ENCODE data around the gene NGRN.

The NGRN gene

DNA sequence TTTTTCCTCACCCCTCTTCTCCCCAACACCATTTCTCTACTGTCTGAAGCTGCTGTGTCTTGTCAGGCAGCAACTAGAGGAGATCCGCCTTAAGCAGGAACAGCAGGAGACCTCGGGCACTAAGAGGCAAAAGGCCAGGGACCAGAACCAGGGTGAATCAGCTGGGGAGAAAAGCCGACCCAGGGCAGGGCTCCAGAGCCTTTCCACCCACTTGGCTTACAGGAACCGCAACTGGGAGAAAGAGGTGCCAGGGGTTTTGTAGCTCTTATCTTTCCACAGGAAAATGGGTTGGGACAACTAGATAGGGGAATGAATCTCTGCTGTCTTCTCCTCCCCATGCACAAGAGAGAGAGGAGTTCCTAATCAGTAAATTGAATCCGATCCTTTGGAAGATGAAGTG, 3.0 kb upstream of the NGRN start:
- no peak overlapping the region for H3K27ac ChIP-seq
- TF ChIP-seq, protein P1, sequence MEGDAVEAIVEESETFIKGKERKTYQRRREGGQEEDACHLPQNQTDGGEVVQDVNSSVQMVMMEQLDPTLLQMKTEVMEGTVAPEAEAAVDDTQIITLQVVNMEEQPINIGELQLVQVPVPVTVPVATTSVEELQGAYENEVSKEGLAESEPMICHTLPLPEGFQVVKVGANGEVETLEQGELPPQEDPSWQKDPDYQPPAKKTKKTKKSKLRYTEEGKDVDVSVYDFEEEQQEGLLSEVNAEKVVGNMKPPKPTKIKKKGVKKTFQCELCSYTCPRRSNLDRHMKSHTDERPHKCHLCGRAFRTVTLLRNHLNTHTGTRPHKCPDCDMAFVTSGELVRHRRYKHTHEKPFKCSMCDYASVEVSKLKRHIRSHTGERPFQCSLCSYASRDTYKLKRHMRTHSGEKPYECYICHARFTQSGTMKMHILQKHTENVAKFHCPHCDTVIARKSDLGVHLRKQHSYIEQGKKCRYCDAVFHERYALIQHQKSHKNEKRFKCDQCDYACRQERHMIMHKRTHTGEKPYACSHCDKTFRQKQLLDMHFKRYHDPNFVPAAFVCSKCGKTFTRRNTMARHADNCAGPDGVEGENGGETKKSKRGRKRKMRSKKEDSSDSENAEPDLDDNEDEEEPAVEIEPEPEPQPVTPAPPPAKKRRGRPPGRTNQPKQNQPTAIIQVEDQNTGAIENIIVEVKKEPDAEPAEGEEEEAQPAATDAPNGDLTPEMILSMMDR (conservative IDR thresholded peaks at IDR 0.05; ENCODE audit: low read depth, low read length), result no peak
- peaks cover 16% of the 10 kb centered on the region for H3K79me2 ChIP-seq (ENCODE audit: insufficient read depth, low read depth)
- no peak overlapping the region for H3K4me2 ChIP-seq
- H4K20me1 ChIP-seq (ENCODE audit: insufficient read depth), result 0 out of 2 replicates have a peak, but pooled peaks cover 4% of the 10 kb centered on the region
- H3K36me3 ChIP-seq (ENCODE audit: insufficient read depth), result no peaks in the 10 kb centered on the region; the same call in 1 of the 2 replicates
- no peak overlapping the region for H3K9ac ChIP-seq
- H3K4me3 ChIP-seq (IDR thresholded peaks at IDR 0.05; ENCODE audit: insufficient read depth, low read depth, low read length), result no peak overlapping the region
- no peak overlapping the region for H2AFZ ChIP-seq (ENCODE audit: low read depth)
- H3K27me3 ChIP-seq (ENCODE audit: insufficient read depth, low read depth), result no peaks in the 10 kb centered on the region
- H3K4me1 ChIP-seq (ENCODE audit: low read depth, poor library complexity, severe bottlenecking), result peaks cover 51% of the 10 kb centered on the region

DNA sequence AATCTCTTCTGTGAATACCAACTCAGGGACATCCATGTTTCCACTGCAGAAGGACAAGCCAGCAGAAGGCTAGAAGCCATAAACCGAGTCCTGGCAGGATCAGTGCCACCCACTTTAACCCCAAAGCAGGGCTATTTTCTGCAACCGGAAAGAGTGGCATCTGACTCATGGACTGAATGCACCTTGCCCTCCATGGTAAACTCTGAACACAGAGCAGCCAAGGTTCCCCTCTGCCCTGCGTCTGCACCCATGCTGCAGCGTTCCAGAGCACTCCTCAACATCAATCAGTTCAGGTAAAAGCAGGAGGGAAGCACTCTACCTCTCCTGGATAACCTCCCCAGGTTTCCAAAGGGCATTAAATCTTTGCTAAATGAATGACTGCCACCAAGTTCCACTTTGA, 801 bp upstream of the NGRN start:
- Histone ChIP-seq H4K20me1 (ENCODE audit: insufficient read depth) (0 out of 2 replicates have a peak, but pooled peaks cover 15% of the 10 kb centered on the region), H3K4me3 (IDR thresholded peaks at IDR 0.05; ENCODE audit: insufficient read depth, low read depth, low read length) (no peak overlapping the region), H3K36me3 (ENCODE audit: insufficient read depth) (no peaks in the 10 kb centered on the region; the same call in 1 of the 2 replicates), H3K27ac (peak overlapping the region; percentile 69), H2AFZ (ENCODE audit: low read depth) (peak overlapping the region; percentile 86), H3K79me2 (ENCODE audit: insufficient read depth, low read depth) (peaks cover 32% of the 10 kb centered on the region), H3K27me3 (ENCODE audit: insufficient read depth, low read depth) (no peaks in the 10 kb centered on the region), H3K9ac (peak overlapping the region; percentile 86), H3K4me1 (ENCODE audit: low read depth, poor library complexity, severe bottlenecking) (peaks cover 43% of the 10 kb centered on the region), H3K4me2 (peak overlapping the region; percentile 93)
- TF ChIP-seq, protein P1 (conservative IDR thresholded peaks at IDR 0.05; ENCODE audit: low read depth, low read length), result no peak

DNA sequence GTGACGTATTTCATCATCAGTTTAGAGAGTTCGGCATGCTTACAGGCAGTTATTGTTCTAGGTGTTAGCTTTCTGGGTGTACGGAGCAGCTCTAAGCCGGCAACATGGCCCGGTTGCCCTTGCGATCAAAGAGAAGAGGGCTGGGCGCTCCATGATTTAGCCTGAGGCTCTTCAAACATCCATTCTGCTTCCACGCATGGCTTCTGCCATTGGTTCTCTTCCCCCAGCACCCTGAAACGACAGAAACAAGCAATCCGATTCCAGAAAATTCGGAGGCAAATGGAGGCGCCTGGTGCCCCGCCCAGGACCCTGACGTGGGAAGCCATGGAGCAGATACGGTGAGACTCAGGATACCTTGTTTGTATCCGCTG, 574 bp downstream of the NGRN start:
- Histone ChIP-seq H3K36me3 (ENCODE audit: insufficient read depth) (no peaks in the 10 kb centered on the region; the same call in 1 of the 2 replicates), H3K4me2 (peak overlapping the region; percentile 93), H3K27ac (peak overlapping the region; percentile 69), H3K9ac (peak overlapping the region; percentile 86), H3K4me1 (ENCODE audit: low read depth, poor library complexity, severe bottlenecking) (peaks cover 36% of the 10 kb centered on the region), H3K79me2 (ENCODE audit: insufficient read depth, low read depth) (peaks cover 46% of the 10 kb centered on the region), H3K4me3 (IDR thresholded peaks at IDR 0.05; ENCODE audit: insufficient read depth, low read depth, low read length) (peak overlapping the region; percentile 36), H2AFZ (ENCODE audit: low read depth) (peak overlapping the region; percentile 86), H3K27me3 (ENCODE audit: insufficient read depth, low read depth) (no peaks in the 10 kb centered on the region), H4K20me1 (ENCODE audit: insufficient read depth) (0 out of 2 replicates have a peak, but pooled peaks cover 18% of the 10 kb centered on the region)
- TF ChIP-seq, protein P1 (conservative IDR thresholded peaks at IDR 0.05; ENCODE audit: low read depth, low read length), result no peak

DNA sequence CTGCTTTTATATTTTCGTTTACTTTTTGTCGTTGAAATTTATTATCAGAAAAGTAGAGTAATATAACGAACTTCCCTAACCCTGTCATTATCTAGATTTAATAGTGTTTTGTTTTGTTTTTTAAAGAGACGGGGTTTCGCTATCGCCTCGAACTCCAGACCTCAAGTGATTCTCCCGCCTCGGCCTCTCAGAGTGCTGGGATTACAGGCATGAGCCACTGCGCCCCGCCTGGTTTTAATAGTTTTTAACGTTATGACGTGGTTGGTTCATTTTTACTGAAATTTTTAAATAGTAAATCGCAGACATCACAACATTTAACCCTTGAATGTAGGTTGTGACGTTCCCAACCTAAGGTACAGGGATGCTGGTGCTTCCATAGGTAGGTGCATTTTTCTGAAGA, 1.0 kb downstream of the NGRN start:
- Histone ChIP-seq H3K9ac (peak overlapping the region; percentile 86), H3K4me2 (peak overlapping the region; percentile 93), H3K79me2 (ENCODE audit: insufficient read depth, low read depth) (peaks cover 46% of the 10 kb centered on the region), H3K27ac (peak overlapping the region; percentile 69), H3K4me3 (IDR thresholded peaks at IDR 0.05; ENCODE audit: insufficient read depth, low read depth, low read length) (peak overlapping the region; percentile 36), H4K20me1 (ENCODE audit: insufficient read depth) (0 out of 2 replicates have a peak, but pooled peaks cover 18% of the 10 kb centered on the region), H2AFZ (ENCODE audit: low read depth) (peak overlapping the region; percentile 86), H3K27me3 (ENCODE audit: insufficient read depth, low read depth) (no peaks in the 10 kb centered on the region), H3K36me3 (ENCODE audit: insufficient read depth) (no peaks in the 10 kb centered on the region; the same call in 1 of the 2 replicates), H3K4me1 (ENCODE audit: low read depth, poor library complexity, severe bottlenecking) (peaks cover 36% of the 10 kb centered on the region)
- TF ChIP-seq, protein P1 (conservative IDR thresholded peaks at IDR 0.05; ENCODE audit: low read depth, low read length), result no peak

Data from KMS-11 (cell line).